KOPT-K1 (cell line): ENCODE data around the gene SLC24A3.

ENCODE experiments used
- H3K27ac ChIP-seq: fragments of 200-600 bp; sonication (generic); 2 replicates; pipeline ENCODE4 v1.5.1; 2016; ENCODE audit warnings: antibody characterized with exemption, mild to moderate bottlenecking, low read depth, low read length; ENCODE audit not compliant: poor library complexity, severe bottlenecking
- H3K36me3 ChIP-seq: fragments of 200-600 bp; sonication (generic); 2 replicates; pipeline ENCODE4 v1.5.1; 2017; ENCODE audit warnings: antibody characterized with exemption, mild to moderate bottlenecking, low read length, moderate library complexity; ENCODE audit not compliant: insufficient read depth
- H3K9me3 ChIP-seq: fragments of 200-600 bp; sonication (generic); 2 replicates; pipeline ENCODE4 v1.5.1; 2017; ENCODE audit warnings: antibody characterized with exemption, low read length, mild to moderate bottlenecking; ENCODE audit not compliant: insufficient read depth, poor library complexity, severe bottlenecking

The SLC24A3 gene

DNA sequence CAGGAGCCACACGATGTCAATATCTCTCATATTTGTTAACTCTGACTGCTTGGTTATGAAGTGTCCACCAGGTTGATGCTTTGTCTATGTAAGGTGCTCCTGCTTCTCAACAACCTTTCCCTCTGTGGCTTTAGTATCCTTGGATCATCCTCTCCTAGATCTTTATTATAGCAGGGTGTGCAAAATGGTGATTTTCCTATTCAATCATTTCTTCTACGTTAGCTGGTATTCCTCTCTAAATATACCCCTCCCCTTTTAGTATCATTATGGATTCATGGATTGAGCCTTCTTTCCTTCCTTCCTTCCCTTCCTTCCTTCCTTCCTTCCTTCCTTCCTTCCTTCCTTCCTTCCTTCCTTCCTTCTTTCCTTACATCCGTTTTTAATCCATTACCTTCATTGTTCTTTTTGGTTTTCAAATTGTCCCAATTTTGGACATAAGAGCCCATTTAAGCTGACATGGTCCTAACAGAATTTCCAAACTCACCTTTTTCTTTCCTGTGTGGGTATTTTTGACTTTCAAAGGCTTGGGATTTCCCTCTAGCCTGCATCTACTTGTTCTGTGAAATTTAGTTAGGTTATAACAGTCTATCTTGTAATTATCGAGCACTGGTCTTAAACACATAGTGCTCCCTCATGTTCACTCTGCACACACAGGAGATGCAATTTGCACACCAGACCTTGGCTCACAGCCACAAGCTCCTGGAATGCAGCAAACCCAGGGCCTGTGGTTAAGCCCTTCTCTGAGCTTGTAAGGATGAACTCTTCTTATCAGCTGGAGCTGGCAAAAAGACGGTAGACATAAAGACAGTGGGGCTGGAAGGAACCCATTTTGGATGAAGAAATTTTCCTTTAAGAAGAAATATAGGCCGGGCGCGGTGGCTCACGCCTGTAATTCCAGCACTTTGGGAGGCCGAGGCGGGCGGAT lies 109.9 kb downstream of the SLC24A3 start:
- Histone ChIP-seq H3K9me3 (no peaks in the 10 kb centered on the region), H3K27ac (no peak overlapping the region), H3K36me3 (no peaks in the 10 kb centered on the region)

DNA sequence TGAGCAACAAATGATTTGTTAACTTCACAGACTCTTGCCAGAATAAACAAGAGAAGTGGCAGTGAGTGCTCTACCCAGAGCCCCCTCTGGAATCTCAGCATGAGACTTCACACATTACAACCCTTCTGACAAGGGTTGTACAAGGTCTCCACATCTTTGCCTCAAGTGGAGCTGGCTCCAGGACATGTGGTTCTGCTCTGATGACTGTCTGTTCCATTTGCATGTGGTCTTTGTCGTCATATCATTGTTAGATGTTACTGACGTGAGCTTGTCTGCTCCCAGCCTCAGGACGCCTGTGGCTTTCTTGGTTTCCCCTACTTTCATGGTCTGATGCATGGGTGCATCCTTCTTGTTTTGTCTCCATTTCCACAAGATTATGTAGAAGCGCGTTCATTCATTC lies 115.0 kb downstream of the SLC24A3 start:
- Histone ChIP-seq H3K9me3 (no peaks in the 10 kb centered on the region), H3K27ac (no peak overlapping the region), H3K36me3 (no peaks in the 10 kb centered on the region)

DNA sequence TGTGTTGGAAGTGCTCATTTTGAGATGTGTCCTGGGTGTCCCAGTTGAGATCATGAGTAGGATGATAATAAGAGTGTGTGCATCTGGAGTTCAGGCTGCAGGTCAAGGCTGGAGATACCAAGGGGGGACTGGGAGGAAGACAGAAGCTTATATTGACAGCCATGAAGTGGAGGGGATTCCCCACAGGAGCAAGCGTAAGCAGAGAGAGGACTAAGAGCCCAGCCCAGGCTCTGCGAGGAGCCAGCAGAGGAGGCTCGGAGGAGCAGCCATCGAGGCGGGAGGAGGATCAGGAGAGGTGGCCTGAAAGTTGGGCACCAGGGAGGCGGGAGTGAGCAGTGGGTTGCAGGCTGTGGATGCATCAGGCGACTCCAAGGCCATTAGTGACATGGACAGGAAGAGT lies 116.2 kb downstream of the SLC24A3 start:
- Histone ChIP-seq H3K9me3 (no peaks in the 10 kb centered on the region), H3K27ac (no peak overlapping the region), H3K36me3 (no peaks in the 10 kb centered on the region)

DNA sequence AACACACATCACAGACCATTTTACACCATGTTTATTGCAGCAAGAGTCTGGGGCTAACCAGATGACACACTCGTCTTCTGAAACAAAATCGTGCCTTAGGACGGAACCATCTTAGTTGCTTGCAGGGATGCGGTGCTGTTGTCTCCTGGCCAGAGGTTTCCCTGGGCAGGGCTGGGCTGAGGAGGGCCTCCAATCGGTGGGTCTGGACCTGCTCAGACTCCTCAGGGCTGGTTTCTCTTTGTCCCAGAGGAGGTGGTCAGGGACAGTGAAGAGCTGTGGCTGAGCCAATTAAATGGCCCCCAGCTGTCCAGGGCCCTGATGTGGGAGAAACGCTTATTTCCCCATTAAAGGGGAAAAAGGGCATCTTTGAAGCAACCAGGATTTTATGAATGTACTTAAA lies 117.6 kb downstream of the SLC24A3 start:
- Histone ChIP-seq H3K36me3 (no peaks in the 10 kb centered on the region), H3K9me3 (no peaks in the 10 kb centered on the region), H3K27ac (no peak overlapping the region)

DNA sequence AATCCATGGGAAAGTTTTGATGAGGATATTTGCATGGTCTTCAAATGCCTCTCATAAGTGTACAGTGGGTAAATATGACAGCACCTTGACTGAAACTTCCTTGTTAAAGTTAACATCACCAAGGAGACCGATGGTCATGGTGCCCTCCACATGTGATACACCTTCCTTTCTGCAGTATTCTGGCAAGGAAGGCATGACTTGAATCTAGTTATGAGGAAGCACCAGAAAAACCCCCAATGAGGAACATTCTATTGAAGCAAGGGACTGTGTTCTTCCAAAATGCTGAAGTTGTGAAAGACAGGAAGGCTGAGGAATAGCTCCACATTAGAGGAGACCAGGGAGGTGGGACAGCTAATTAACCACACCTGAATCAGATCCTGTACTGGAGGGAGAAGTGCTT lies 118.3 kb downstream of the SLC24A3 start:
- no peaks in the 10 kb centered on the region for H3K36me3 ChIP-seq

DNA sequence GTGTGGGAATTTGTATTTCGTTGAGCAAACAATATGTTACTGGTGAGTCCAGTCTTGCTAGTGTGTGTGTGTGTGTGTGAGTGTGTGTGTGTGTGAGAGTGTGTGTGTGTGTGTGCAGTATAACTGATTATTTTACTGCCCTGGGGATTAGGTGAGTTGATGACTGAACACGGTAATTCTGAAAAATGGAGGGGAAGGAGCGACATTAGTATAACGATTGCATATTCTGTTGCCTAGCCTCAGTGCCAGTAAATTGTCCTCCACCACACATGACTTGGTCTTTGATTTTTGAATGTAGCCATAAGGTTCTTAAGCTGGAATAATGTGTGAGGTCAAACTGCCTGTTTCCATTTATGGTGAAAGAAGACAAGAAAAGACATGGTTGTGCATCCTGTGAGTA lies 121.1 kb downstream of the SLC24A3 start:
- no peak overlapping the region for H3K27ac ChIP-seq
- H3K9me3 ChIP-seq, result no peaks in the 10 kb centered on the region
- no peaks in the 10 kb centered on the region for H3K36me3 ChIP-seq

More for the DNA sequence above, 118.3 kb downstream of the SLC24A3 start:
- H3K9me3 ChIP-seq, result no peaks in the 10 kb centered on the region
- no peak overlapping the region for H3K27ac ChIP-seq

DNA sequence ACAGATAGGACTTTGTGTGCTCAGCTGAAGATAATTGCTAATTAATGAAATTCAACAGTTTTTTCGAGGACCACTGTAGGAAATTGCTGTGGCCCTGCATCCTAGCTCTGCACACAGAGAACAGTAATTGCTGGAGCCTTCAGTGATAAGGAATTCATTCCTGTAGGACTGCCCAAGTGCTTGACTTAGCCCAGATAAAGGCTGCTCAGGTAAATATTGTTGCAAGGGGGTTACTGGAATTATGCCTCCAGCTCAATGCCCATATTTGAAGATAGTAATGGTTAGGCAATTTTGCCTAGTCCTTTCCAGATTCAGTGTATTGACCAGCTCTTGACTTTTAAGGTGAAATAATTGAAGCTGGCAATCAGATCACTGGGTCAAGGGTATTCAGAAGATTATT lies 122.9 kb downstream of the SLC24A3 start:
- H3K9me3 ChIP-seq, result no peaks in the 10 kb centered on the region

DNA sequence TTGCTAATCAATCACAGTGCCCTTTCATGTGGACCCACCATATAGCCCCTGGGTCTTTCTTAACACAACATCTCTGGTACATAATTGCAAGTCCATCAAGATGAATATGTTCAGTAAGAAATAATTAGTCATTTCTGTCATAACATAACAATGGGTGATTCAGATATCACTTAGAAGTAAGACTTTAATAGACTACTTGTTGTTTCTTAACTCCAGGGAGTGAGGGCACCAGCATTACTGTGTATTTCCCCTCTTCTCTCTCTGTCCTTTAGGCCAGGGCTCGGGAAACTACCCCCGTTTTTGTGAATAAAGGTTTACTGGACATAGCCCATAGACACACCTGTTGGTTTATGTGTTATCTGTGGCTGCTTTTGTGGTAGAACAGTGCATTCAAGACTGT lies 123.5 kb downstream of the SLC24A3 start:
- Histone ChIP-seq H3K36me3 (no peaks in the 10 kb centered on the region), H3K27ac (no peak overlapping the region), H3K9me3 (no peaks in the 10 kb centered on the region)

More for the DNA sequence above, 122.9 kb downstream of the SLC24A3 start:
- H3K27ac ChIP-seq, result no peak overlapping the region
- no peaks in the 10 kb centered on the region for H3K36me3 ChIP-seq

DNA sequence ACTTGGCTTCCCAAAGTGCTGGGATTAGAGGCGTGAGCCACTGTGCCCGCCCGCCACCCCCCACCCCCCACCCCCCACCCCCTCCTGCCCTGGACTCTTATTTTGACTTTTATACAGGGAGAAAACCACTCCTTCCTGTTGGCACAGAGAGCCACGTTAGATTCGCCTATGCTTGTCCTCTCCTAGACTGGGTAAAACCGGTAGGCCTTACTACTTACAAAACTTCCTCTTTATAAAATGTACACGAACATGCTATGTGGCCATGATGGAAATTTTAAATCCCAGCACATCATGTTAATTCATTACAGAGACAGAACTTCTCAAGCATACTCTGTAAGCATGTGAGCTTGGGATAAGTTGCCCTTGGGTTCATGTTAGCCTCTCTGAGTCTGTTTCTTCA lies 124.2 kb downstream of the SLC24A3 start:
- H3K36me3 ChIP-seq, result no peaks in the 10 kb centered on the region
- no peak overlapping the region for H3K27ac ChIP-seq
- no peaks in the 10 kb centered on the region for H3K9me3 ChIP-seq

DNA sequence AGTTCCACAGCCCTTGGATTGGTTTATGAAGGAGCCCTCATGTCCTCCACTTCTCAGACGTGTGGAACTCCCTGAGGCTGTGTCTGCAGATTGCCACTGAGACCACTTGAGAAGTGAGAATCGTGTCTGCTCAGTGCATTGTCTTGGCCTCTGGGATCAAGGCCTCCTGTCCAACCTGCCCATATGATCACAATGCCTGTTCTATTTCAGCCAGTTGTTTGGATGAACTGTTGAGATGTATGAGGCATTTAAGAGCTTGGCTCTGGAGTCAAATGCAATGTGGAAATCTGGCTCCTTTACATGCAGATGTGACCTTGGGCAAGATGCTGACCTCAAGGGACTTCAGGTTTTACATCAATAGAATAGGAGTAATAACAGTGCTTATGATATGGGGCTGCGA lies 125.9 kb downstream of the SLC24A3 start:
- Histone ChIP-seq H3K9me3 (no peaks in the 10 kb centered on the region), H3K36me3 (no peaks in the 10 kb centered on the region), H3K27ac (no peak overlapping the region)

DNA sequence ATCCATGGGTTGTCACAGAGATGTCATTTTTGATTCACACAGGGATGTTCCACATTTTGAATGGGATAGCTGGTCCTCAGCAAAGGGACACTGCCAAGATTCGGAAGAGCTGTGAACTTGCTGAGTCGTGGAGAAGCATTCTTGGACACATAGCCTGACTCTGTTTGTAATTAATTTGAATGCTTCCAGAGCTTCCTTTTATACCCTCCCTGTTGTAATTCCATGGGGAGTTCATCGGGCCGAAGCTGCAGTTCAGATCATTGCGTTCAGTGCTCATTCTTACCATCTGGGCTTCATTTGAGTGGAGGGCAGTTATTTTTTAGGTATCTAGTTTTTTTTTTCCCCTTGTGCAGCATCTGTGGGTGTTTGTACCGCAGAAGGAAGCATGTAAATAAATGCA lies 126.5 kb downstream of the SLC24A3 start:
- no peaks in the 10 kb centered on the region for H3K9me3 ChIP-seq
- H3K27ac ChIP-seq, result no peak overlapping the region
- no peaks in the 10 kb centered on the region for H3K36me3 ChIP-seq

DNA sequence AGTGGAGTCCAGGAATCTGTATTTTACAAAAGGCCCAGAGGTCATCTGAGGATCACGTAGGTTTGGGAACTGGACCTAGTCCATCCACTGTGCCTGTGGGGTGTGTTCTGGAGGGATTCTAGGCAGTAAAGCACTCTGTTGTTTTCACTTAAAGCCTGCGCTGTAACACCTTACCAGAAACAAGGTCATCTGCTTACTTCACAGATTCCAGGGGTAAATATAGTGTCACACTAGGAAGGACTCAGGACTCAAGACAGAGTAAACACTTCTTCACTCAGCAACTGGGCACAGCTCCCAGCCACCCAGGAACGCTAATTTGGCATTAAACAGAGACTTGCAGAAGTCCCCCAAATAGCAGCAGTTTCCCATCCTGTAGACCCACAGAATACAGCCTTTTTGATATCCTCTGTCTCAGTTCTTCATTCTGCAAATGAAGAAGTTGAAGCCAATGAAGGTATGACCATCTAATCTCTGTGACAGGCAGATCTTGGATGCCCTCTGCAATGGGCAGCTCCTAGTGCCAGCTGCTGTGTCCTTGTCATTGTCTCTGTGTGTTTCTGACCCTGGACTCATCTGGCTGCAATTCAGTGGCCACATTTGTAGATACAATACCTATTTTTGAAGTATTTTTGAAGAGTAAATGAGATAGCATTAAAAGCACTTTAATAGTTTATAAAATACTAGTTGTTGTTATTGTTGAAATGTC lies 129.1 kb downstream of the SLC24A3 start:
- no peak overlapping the region for H3K27ac ChIP-seq
- H3K9me3 ChIP-seq, result no peaks in the 10 kb centered on the region
- no peaks in the 10 kb centered on the region for H3K36me3 ChIP-seq

DNA sequence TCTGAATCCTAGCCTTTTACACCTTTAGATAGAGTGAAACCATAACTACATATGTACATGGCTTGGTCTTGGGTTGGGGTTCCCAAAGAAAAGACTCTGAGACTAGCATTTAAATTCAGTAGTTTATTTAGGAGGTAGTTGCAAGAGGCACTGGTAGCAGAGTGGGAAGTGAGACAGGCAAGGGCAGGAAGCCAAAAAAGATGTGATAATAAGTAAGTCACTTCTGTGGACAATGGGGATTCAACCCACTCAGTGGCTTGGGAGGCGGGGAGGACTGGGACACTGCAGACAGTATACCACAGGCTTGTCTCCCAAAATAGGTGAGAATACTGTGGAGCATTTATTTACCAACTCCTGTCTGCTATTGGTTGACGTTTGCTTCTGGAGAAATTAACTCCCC lies 131.9 kb downstream of the SLC24A3 start:
- Histone ChIP-seq H3K9me3 (no peaks in the 10 kb centered on the region), H3K36me3 (no peaks in the 10 kb centered on the region), H3K27ac (no peak overlapping the region)

DNA sequence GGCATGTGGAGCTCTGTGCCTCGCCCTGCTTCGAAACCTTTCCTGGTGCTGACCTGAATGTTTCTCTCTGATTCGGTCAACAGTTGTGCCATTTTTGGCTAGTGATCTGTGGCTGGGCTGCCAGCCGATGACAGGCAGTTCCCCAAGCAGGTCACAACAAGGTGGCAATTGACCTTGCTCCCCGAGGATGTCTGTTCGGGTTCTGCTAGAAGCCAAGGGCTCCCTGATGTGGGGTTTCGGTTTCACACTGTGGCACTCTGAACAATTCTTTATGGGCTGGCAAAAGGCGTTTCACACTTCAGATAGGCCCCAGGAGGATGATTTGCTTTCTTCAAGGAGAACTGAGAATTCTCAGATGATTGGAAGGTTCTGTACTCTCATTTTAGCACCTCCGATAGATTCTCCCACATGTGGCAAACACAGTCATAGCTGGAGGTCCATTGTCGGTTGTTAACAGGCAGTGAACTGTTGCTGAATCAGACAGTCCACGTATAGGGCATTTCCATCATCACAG lies 135.6 kb downstream of the SLC24A3 start:
- no peaks in the 10 kb centered on the region for H3K36me3 ChIP-seq
- H3K27ac ChIP-seq, result no peak overlapping the region
- no peaks in the 10 kb centered on the region for H3K9me3 ChIP-seq

DNA sequence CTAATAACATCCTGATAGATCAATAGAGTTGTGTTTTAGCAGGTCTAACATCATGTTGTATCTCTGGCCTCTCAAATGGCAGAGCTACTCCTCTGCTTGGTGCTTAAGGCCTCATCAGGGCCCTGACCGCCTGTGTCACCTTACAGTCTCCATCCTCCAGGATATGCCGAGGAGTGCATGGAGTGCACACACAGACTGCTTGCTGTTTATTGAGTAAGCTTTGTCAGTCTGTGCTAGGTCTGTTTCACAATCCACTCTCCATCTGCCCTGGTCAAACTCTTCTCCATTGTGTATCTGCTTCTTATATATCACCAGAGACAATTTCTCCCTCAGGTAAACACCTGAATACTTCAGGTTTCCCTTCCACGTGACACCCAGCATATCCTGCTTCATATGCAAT lies 136.1 kb downstream of the SLC24A3 start:
- Histone ChIP-seq H3K27ac (no peak overlapping the region), H3K9me3 (no peaks in the 10 kb centered on the region)

More for the DNA sequence above, 136.1 kb downstream of the SLC24A3 start:
- H3K36me3 ChIP-seq, result no peaks in the 10 kb centered on the region
